H1 (cell line): ENCODE measurements around the gene BTBD16. TPM values are rescaled to one million over a fixed set of nuclear protein-coding genes. Genes with fewer than 3 reads are reported as not detected.

ENCODE experiments used
- CTCF ChIA-PET: fragments of 300-600 bp; sonication (Branson Sonifier 250); formaldehyde crosslinking; loops from one replicate; lab custom pipeline; 2021; ENCODE audit not compliant: partially characterized antibody; lab: Charles Lee
- POLR2A ChIA-PET: fragments of 300-600 bp; sonication (Branson Sonifier 250); formaldehyde crosslinking; loops from one replicate; lab custom pipeline; 2021; ENCODE audit warnings: inconsistent platforms; ENCODE audit not compliant: partially characterized antibody; lab: Charles Lee
- DNase-seq, 2 experiments: peaks; one replicate each; pipeline versions ENCODE4 v3.0.0 to v3.0.0-alpha.2; 2010 to 2022; ENCODE audit warnings: low spot score in 2 of 2, low read depth in 1 of 2, mixed read lengths in 1 of 2
- FAIRE-seq: peaks from 2 replicates; lab custom pipeline; 2011; peaks lifted over from hg19 to GRCh38; lab: Jason Lieb, UNC
- H2AFZ ChIP-seq: 2 replicates; pipeline ENCODE4 v1.8.1; 2012; ENCODE audit warnings: low read length, inconsistent platforms
- H2AK5ac ChIP-seq: 2 replicates; pipeline ENCODE4 v1.6.1; 2013; ENCODE audit warnings: low read depth, low read length
- H2BK120ac ChIP-seq: replicated peaks from 2 replicates; pipeline ENCODE3; 2013; ENCODE audit warnings: low read depth, low read length, inconsistent platforms
- H2BK12ac ChIP-seq: 2 replicates; pipeline ENCODE4 v1.6.1; 2013; ENCODE audit warnings: low read depth, low read length
- H2BK15ac ChIP-seq: 2 replicates; pipeline ENCODE4 v1.6.1; 2013; ENCODE audit warnings: low read length
- H2BK20ac ChIP-seq: 2 replicates; pipeline ENCODE4 v1.6.1; 2013; ENCODE audit warnings: low read length
- H2BK5ac ChIP-seq: 2 replicates; pipeline ENCODE4 v1.6.1; 2013; ENCODE audit warnings: low read depth, low read length
- H3K14ac ChIP-seq: 2 replicates; pipeline ENCODE4 v1.6.1; 2013; ENCODE audit warnings: inconsistent platforms; ENCODE audit not compliant: insufficient read length
- H3K18ac ChIP-seq: 2 replicates; pipeline ENCODE4 v1.6.1; 2013; ENCODE audit warnings: low read length; ENCODE audit errors: extremely low read depth
- H3K23ac ChIP-seq: 2 replicates; pipeline ENCODE4 v1.6.1; 2013; ENCODE audit warnings: inconsistent platforms; ENCODE audit not compliant: insufficient read length
- H3K23me2 ChIP-seq: 2 replicates; pipeline ENCODE4 v1.6.1; 2013; ENCODE audit warnings: low read depth, low read length
- H3K27ac ChIP-seq: 2 replicates; pipeline ENCODE4 v1.6.1; 2011; ENCODE audit warnings: low read depth, low read length, inconsistent platforms
- H3K27me3 ChIP-seq, 4 experiments: replicated peaks in 1 of 4; 1 replicate in 1 of 4; 2 replicates in 3 of 4; pipeline versions ENCODE4 v1.6.1 to v1.8.1; 2011 to 2013; ENCODE audit warnings: low read length in 3 of 4, mild to moderate bottlenecking in 3 of 4, inconsistent platforms in 2 of 4, mixed read lengths in 2 of 4, moderate library complexity in 1 of 4; ENCODE audit not compliant: control insufficient read depth in 3 of 4, insufficient read depth in 3 of 4; ENCODE audit errors: extremely low read depth in 1 of 4
- H3K36me3 ChIP-seq, 4 experiments: 2 replicates each; pipeline versions ENCODE4 v1.6.1 to v1.8.1; 2011 to 2013; ENCODE audit warnings: mild to moderate bottlenecking in 4 of 4, low read length in 3 of 4, moderate library complexity in 2 of 4, control low read depth in 1 of 4, inconsistent platforms in 1 of 4; ENCODE audit not compliant: insufficient read depth in 4 of 4, control insufficient read depth in 2 of 4
- H3K4ac ChIP-seq: replicated peaks from 2 replicates; pipeline ENCODE3; 2013; ENCODE audit warnings: low read length, low read depth, mixed read lengths, inconsistent platforms; ENCODE audit not compliant: insufficient read length
- H3K4me1 ChIP-seq, 4 experiments: replicated peaks in 1 of 4; 1 replicate in 1 of 4; 2 replicates in 3 of 4; pipeline versions ENCODE4 v1.6.1 to v1.8.1; 2011 to 2013; ENCODE audit warnings: low read length in 3 of 4, inconsistent platforms in 2 of 4, mixed read lengths in 1 of 4; ENCODE audit not compliant: insufficient read depth in 4 of 4, control insufficient read depth in 3 of 4
- H3K4me2 ChIP-seq, 2 experiments: 2 replicates each; pipeline versions ENCODE4 v1.6.1 to v1.8.1; 2011 to 2013; ENCODE audit warnings: low read depth in 2 of 2, low read length in 2 of 2, control low read depth in 1 of 2, inconsistent platforms in 1 of 2, mild to moderate bottlenecking in 1 of 2; ENCODE audit not compliant: insufficient read depth in 1 of 2
- H3K4me3 ChIP-seq, 4 experiments: fragments of 200-600, 300-600 bp in 1 of 4; sonication (generic), shearing (Covaris generic), sonication (Bioruptor Twin) in 1 of 4; 2 replicates each; pipeline versions ENCODE4 v1.5.1 to v1.8.1; 2011 to 2016; ENCODE audit warnings: low read length in 4 of 4, low read depth in 3 of 4, control low read depth in 2 of 4, inconsistent platforms in 2 of 4, mild to moderate bottlenecking in 2 of 4, mixed read lengths in 1 of 4, moderate library complexity in 1 of 4; ENCODE audit not compliant: insufficient read depth in 2 of 4; ENCODE audit errors: extremely low read depth in 1 of 4
- H3K56ac ChIP-seq: replicated peaks from 2 replicates; pipeline ENCODE3; 2013; ENCODE audit warnings: low read depth, mild to moderate bottlenecking, mixed read lengths, low read length, inconsistent platforms; ENCODE audit not compliant: insufficient read length
- H3K79me1 ChIP-seq: 2 replicates; pipeline ENCODE4 v1.6.1; 2013; ENCODE audit warnings: low read depth, low read length, control low read depth
- H3K79me2 ChIP-seq, 2 experiments: 2 replicates each; pipeline versions ENCODE4 v1.6.1 to v1.8.1; 2012 to 2013; ENCODE audit warnings: low read length in 2 of 2, mild to moderate bottlenecking in 2 of 2, inconsistent platforms in 1 of 2; ENCODE audit not compliant: insufficient read depth in 2 of 2, control insufficient read depth in 1 of 2
- H3K9ac ChIP-seq, 4 experiments: replicated peaks in 1 of 4; 1 replicate in 1 of 4; 2 replicates in 3 of 4; pipeline versions ENCODE4 v1.6.1 to v1.8.1; 2011 to 2013; ENCODE audit warnings: low read depth in 3 of 4, low read length in 3 of 4, control low read depth in 2 of 4, mild to moderate bottlenecking in 2 of 4, moderate library complexity in 2 of 4, inconsistent platforms in 1 of 4; ENCODE audit errors: extremely low read depth in 1 of 4
- H3K9me3 ChIP-seq, 2 experiments: 2 replicates each; pipeline versions ENCODE4 v1.6.1 to v1.8.1; 2012 to 2013; ENCODE audit warnings: mild to moderate bottlenecking in 2 of 2, moderate library complexity in 2 of 2, control low read depth in 1 of 2, inconsistent platforms in 1 of 2, low read depth in 1 of 2, low read length in 1 of 2, mixed read lengths in 1 of 2; ENCODE audit not compliant: insufficient read depth in 2 of 2
- H4K20me1 ChIP-seq, 2 experiments: replicated peaks in 1 of 2; 2 replicates each; pipeline versions ENCODE3 to v1.8.1; 2011 to 2013; ENCODE audit warnings: inconsistent platforms in 2 of 2, low read length in 2 of 2, mild to moderate bottlenecking in 1 of 2; ENCODE audit not compliant: insufficient read depth in 2 of 2, control insufficient read depth in 1 of 2
- H4K5ac ChIP-seq: 2 replicates; pipeline ENCODE4 v1.6.1; 2013; ENCODE audit warnings: low read length, low read depth, mixed read lengths, inconsistent platforms; ENCODE audit not compliant: insufficient read length
- H4K8ac ChIP-seq: 2 replicates; pipeline ENCODE4 v1.8.0; 2013; ENCODE audit warnings: mild to moderate bottlenecking, moderate library complexity, low read length, inconsistent platforms; ENCODE audit not compliant: insufficient read depth; ENCODE audit errors: extremely low read depth
- H4K91ac ChIP-seq: replicated peaks from 2 replicates; pipeline ENCODE3; 2013; ENCODE audit warnings: low read length, mixed read lengths, inconsistent platforms; ENCODE audit not compliant: insufficient read length
- BACH1 ChIP-seq: IDR thresholded peaks from 2 replicates; pipeline ENCODE4 v1.6.1; 2012; ENCODE audit warnings: low read length, improper control_type of control experiment
- BRCA1 ChIP-seq: IDR thresholded peaks from 2 replicates; pipeline ENCODE4 v1.6.1; 2012; ENCODE audit warnings: low read depth, low read length, improper control_type of control experiment
- RAD21 ChIP-seq, 2 experiments: IDR thresholded peaks in 1 of 2; conservative IDR thresholded peaks in 1 of 2; 2 replicates each; pipeline ENCODE4 v1.6.1; 2011; ENCODE audit warnings: low read depth in 2 of 2, low read length in 2 of 2, improper control_type of control experiment in 1 of 2, inconsistent platforms in 1 of 2, mild to moderate bottlenecking in 1 of 2, moderate library complexity in 1 of 2
- WGBS, 2 experiments: shearing (Covaris generic) in 1 of 2; methylation state at CpG; one replicate each; pipeline versions ENCODE4 v1.1.6 to v1.1.7; 2013 to 2015; ENCODE audit warnings: low lambda C conversion rate in 2 of 2, mixed read lengths in 2 of 2, inconsistent platforms in 1 of 2, low coverage in 1 of 2, missing lambda C conversion rate in 1 of 2; ENCODE audit not compliant: insufficient replicate concordance in 2 of 2, insufficient coverage in 1 of 2, insufficient read length in 1 of 2; ENCODE audit errors: extremely low coverage in 1 of 2, missing lambda C conversion rate in 1 of 2; 5-methylcytosine and 5-hydroxymethylcytosine counted together
- polyA plus RNA-seq, 7 experiments: library from polyadenylated mRNA; depleted of rRNA in 3 of 7; stranded (reverse) in 5 of 7; unstranded in 2 of 7; fragments of >200 nt in 5 of 7; fragments of 200-250 nt in 2 of 7; gene quantifications; 1 replicate in 5 of 7; 2 replicates in 1 of 7; 4 replicates in 1 of 7; pipeline versions ENCODE4 v1.2.1 to v1.2.3, GENCODE V29; 2011 to 2013; ENCODE audit warnings: missing spikeins in 2 of 7, mixed read lengths in 2 of 7
- total RNA-seq: library from RNA; stranded (reverse); fragmentation: NEBNext Ultra II Directional; extraction: Animal tissue kit (Norgen Biotek cat#: 25700); gene quantifications from 2 replicates; pipeline ENCODE4 v1.2.1, GENCODE V29; 2021
- TF ChIP-seq, protein P1 (sequence below): IDR thresholded peaks from 2 replicates; pipeline ENCODE4 v1.6.1; 2012; ENCODE audit warnings: inconsistent platforms

Gene BTBD16
- total and polyA plus RNA-seq, 2 of the 8 experiments (the other 6 are each of a cell fraction or from before 2014, with no cell fraction given), result 0.05 TPM; not detected in 1

DNA sequence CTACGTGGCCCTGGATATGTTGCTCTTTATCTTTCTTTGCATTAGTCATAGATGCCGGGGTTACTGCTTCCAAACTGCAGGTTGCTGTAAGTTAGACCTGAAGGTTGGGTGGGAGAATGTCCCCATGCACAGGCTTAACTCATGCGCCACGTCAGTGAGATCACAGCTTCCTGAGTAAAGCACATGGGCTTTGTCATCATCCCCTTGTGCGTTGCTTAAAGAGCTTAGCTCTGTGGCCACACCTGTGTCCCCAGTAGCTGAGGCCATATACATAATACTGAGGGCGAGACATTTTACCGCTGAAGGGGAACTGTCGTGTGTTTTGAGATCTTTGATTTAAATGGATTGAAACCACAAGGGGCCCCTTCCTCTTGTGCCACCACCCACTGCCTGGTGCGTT lies 45.8 kb upstream of the BTBD16 start:
- H2BK12ac ChIP-seq, result no peak overlapping the region
- no peaks in the 10 kb centered on the region for H3K9me3 ChIP-seq
- H2BK5ac ChIP-seq, result no peak overlapping the region
- peaks cover 19 to 81% (median 51%) of the 10 kb centered on the region in 4 experiments; a peak in 7 of 8 replicates for H3K36me3 ChIP-seq
- DNase-seq (no peak), FAIRE-seq (no peak)
- no peak overlapping the region for H4K91ac ChIP-seq
- no peak overlapping the region for H2AFZ ChIP-seq
- CTCF ChIA-PET, result interaction anchor here (0.8 to 1.0 kb wide), 2 partner anchors 14 to 82 kb away, joined by 3 read pairs; no protein-coding TSS in a partner anchor
- H3K4ac ChIP-seq, result no peak overlapping the region
- WGBS, 2 experiments, result 90% methylated on average over 9 of the region's 9 CpGs; no CpG with 5 or more reads in 1 of the 2 experiments
- H3K79me1 ChIP-seq, result no peaks in the 10 kb centered on the region
- H3K23ac ChIP-seq, result no peak overlapping the region
- H2BK120ac ChIP-seq, result no peak overlapping the region
- no peak overlapping the region for H2AK5ac ChIP-seq
- H3K27ac ChIP-seq, result no peak overlapping the region
- no peaks in the 10 kb centered on the region for H3K4me1 ChIP-seq
- H3K4me3 ChIP-seq, result no peak overlapping the region
- H3K4me2 ChIP-seq, result no peak overlapping the region
- H3K14ac ChIP-seq, result no peak overlapping the region
- H3K56ac ChIP-seq, result no peak overlapping the region
- no peaks in the 10 kb centered on the region for H3K79me2 ChIP-seq
- H3K27me3 ChIP-seq, result no peaks in the 10 kb centered on the region
- no peak overlapping the region for H4K5ac ChIP-seq
- TF ChIP-seq, protein P1, sequence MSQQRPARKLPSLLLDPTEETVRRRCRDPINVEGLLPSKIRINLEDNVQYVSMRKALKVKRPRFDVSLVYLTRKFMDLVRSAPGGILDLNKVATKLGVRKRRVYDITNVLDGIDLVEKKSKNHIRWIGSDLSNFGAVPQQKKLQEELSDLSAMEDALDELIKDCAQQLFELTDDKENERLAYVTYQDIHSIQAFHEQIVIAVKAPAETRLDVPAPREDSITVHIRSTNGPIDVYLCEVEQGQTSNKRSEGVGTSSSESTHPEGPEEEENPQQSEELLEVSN, result no peak
- TF ChIP-seq BACH1, result no peak
- TF ChIP-seq BRCA1, result no peak
- no peak for TF ChIP-seq RAD21 (IDR thresholded peaks at IDR 0.05 in 1 of 2, conservative IDR thresholded peaks at IDR 0.05 in 1 of 2; ENCODE audit: low read depth in 2 of 2, low read length in 2 of 2)
- TF ChIP-seq, all 59 proteins: peak for 0
- Histone ChIP-seq H3K18ac (no peak overlapping the region), H2BK15ac (no peak overlapping the region), H4K8ac (no peak overlapping the region), H3K23me2 (no peaks in the 10 kb centered on the region), H4K20me1 (peaks cover 6 to 7% of the 10 kb centered on the region in 2 experiments), H3K9ac (peak overlapping the region in 1 of 4 experiments; percentile 18; a peak in 1 of 7 replicates), H2BK20ac (no peak overlapping the region)
- POLR2A ChIA-PET, result no interaction called here
